GM13977 (cell line): Measurements from ENCODE around the gene SLC38A2.

Source experiments
- DNase-seq: peaks from one replicate; pipeline ENCODE4 v3.0.0; 2012; ENCODE audit warnings: low spot score
- in situ Hi-C: fragments of 300-500 bp; cut with MboI; formaldehyde crosslinking; loops from one replicate; pipeline ENCODE4 v1.12.0; 2022; ENCODE audit warnings: low sequenced_read_pairs, low pct_unique_long_range_greater_than_20kb, mixed read lengths, inconsistent platforms; ENCODE audit not compliant: unreplicated experiment
- TF ChIP-seq, protein P1 (sequence below): IDR thresholded peaks from 2 replicates; pipeline ENCODE4 v1.5.1; 2012; ENCODE audit warnings: mild to moderate bottlenecking, control low read depth; ENCODE audit not compliant: insufficient read depth; ENCODE audit errors: extremely low read depth, missing control alignments

The SLC38A2 gene

DNA sequence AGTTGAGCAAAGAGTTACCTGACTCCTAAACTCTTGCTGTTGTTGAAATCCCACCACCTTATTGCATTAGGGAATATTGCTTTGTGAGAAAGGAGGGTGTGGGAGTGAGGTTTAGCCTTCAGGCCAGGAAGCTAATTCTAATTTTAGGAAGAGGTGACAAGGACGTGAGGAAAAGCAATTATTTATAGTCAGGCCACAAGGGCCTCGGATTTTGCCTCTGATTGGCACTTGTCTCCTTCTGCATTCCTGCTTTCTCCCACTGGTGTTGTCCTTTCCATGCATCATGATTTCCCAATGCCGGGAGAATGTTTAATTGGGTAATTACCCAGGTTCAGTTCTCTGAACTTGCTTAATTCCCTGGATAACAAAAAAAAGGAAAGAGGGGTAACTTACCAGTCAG, 37.9 kb upstream of the SLC38A2 start:
- DNase-seq = no peak
- TF ChIP-seq, protein P1, sequence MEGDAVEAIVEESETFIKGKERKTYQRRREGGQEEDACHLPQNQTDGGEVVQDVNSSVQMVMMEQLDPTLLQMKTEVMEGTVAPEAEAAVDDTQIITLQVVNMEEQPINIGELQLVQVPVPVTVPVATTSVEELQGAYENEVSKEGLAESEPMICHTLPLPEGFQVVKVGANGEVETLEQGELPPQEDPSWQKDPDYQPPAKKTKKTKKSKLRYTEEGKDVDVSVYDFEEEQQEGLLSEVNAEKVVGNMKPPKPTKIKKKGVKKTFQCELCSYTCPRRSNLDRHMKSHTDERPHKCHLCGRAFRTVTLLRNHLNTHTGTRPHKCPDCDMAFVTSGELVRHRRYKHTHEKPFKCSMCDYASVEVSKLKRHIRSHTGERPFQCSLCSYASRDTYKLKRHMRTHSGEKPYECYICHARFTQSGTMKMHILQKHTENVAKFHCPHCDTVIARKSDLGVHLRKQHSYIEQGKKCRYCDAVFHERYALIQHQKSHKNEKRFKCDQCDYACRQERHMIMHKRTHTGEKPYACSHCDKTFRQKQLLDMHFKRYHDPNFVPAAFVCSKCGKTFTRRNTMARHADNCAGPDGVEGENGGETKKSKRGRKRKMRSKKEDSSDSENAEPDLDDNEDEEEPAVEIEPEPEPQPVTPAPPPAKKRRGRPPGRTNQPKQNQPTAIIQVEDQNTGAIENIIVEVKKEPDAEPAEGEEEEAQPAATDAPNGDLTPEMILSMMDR = no peak
- in situ Hi-C loops = no loop called here

DNA sequence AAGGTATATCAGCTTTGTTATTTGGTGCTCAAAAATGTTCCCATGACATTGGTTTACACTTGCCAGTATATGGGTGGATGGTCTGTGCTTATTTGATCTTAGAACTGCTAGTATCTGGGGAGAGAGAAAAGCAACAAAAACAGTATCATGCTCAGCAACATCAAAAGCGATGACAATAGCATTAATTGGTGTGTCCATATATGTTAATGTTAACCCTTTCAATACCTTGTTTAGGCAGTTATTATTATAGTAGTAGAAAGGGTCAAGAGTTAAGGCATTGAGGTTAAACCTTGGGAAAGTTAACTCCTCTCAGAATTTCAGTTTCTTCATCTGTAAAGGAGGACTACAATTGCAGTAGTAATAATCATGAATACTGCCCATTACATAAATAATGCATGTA, 37.4 kb upstream of the SLC38A2 start:
- TF ChIP-seq, protein P1 = no peak
- in situ Hi-C loops = no loop called here

DNA sequence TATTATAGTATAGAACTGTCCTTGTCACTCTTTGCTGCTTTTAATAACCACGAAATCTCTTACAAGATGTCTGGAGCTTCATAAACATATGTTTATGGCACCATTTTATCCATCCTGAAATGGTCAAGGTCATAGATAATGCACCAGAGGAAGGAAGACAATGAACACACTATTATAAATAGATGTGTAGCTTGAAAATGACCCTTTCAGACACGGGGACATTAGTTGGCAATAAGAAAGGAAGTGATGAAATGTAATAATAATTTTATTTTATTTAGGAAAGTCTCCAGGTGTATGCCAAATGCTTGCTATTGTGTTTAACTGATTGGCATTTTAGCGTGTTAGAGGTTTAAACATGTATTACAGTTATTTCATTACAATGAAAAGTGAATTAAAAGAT, 36.8 kb upstream of the SLC38A2 start:
- in situ Hi-C loops = no loop called here
- TF ChIP-seq, protein P1 = no peak
- no peak for DNase-seq

More for the DNA sequence above, 37.4 kb upstream of the SLC38A2 start:
- DNase-seq = no peak

DNA sequence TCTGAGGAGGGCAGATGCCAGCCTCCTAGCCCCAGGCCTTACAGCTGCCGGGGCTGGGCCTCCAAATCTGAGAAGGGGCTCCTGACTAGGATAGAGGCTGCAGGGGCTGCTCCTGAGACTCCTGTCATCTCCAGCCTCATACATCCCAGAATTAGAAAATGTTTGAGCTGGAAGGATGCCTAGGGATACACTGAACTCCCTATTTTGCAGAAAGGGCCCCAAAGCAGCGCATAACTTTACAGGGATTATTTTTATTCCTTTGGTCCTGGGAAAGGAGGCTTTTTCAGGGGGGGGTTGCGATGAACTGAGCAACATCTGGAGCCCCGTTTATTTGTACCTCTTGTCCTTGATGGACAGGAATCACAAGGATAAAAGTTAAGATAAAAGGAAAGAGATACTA, 35.9 kb upstream of the SLC38A2 start:
- no peak for DNase-seq
- in situ Hi-C loops = no loop called here
- TF ChIP-seq, protein P1 = no peak

DNA sequence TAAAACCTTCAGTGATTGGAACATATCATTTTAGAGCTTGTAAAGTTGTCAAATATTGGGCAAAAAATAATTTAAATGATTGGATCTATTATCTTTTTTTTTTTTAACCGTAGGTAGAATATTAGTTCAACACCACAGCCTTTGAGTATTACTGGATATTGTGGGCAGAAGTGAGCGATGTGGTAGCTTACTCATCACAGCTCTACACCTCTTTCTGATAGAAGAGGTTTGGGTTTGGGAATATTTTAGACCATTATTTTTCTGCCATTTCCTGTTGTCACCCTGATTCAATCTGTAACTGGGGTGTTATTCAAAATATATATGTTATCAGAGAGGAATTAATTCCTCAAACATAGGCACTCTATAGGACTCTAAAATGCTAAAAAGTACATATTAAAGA, 34.8 kb upstream of the SLC38A2 start:
- DNase-seq = no peak
- TF ChIP-seq, protein P1 = no peak
- in situ Hi-C loops = no loop called here

DNA sequence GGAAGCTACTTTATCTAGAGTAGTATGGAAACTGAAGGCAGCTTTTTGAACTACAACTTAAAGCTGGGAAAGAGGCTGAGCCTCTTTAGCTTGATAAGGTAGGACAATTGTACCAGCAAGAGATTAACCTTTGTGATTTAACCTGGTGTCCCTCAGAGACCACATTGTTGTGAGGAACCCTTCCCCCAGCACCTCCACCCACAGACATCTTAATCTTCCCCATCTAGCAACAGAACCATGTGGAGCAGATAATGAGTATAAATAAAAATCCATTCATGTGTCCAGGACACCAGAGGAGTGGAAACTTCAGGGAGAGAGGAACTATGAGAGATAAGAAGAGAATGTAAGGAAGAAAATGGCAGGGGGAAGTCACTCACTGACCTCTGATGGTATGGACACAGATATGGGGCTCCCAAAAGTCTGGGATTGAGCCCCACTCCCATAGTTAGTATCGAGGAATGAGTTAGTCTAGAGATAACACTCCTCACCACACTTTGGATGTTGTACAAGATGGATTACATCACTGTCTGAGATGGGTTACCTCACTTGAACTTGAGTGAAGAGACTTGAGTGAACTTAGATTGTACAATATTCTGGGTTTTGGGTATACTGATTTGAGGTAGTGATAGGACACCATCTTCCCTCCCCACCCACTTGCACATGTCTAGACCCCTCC, 33.9 kb upstream of the SLC38A2 start:
- in situ Hi-C loops = no loop called here
- no peak for DNase-seq

More for the DNA sequence above, 33.9 kb upstream of the SLC38A2 start:
- TF ChIP-seq, protein P1 = no peak
